HEK293 (cell line): ENCODE data around the gene ZSCAN12.
"Not testable (repeated sequence)": the region's sequence is repeated elsewhere in the genome, so short reads cannot be mapped to it uniquely, and the experiment has no call there.

Experiments used
- CTCF ChIA-PET: fragments of 350-600 bp; formaldehyde crosslinking; extraction: SDS; loops from one replicate; lab custom pipeline; 2021; ENCODE audit warnings: antibody characterized with exemption; lab: Yijun Ruan, JAX
- POLR2A ChIA-PET: fragments of 300-600 bp; formaldehyde crosslinking; extraction: SDS; loops from one replicate; lab custom pipeline; 2020; ENCODE audit warnings: antibody characterized with exemption, inconsistent platforms; lab: Yijun Ruan, JAX
- H3K27ac ChIP-seq: fragments of 200-500 bp; sonication (Bioruptor generic); 2 replicates; pipeline ENCODE4 v1.5.1; 2014; ENCODE audit warnings: low read depth, low read length, control low read depth, inconsistent platforms; ENCODE audit errors: extremely low read depth
- H3K36me3 ChIP-seq, 2 experiments: fragments of 200-500 bp in 1 of 2; sonication (Bioruptor generic) in 1 of 2; 1 replicate in 1 of 2; 2 replicates in 1 of 2; pipeline ENCODE4 v1.5.1; 2014 to 2017; ENCODE audit warnings: inconsistent platforms in 2 of 2, low read length in 2 of 2; ENCODE audit not compliant: control insufficient read depth in 2 of 2, insufficient read depth in 1 of 2
- H3K4me1 ChIP-seq: fragments of 200-500 bp; sonication (Bioruptor generic); 2 replicates; pipeline ENCODE4 v1.5.1; 2014; ENCODE audit warnings: mild to moderate bottlenecking, low read length, inconsistent platforms; ENCODE audit not compliant: control insufficient read depth, insufficient read depth
- H3K4me3 ChIP-seq: 2 replicates; pipeline ENCODE4 v1.5.1; 2011; ENCODE audit warnings: low read depth, mild to moderate bottlenecking, control low read depth, low read length, moderate library complexity
- H3K9me3 ChIP-seq: fragments of 200-500 bp; sonication (Bioruptor generic); 2 replicates; pipeline ENCODE4 v1.5.1; 2014; ENCODE audit warnings: low read depth, low read length, inconsistent platforms; ENCODE audit not compliant: control insufficient read depth, insufficient read depth
- FEZF1 ChIP-seq: fragments of 450-650 bp; formaldehyde crosslinking; IDR thresholded peaks from 2 replicates; pipeline ENCODE4 v1.5.1; 2016; ENCODE audit warnings: missing biosample characterization, missing genetic modification characterization
- OVOL3 ChIP-seq: fragments of 450-650 bp; formaldehyde crosslinking; IDR thresholded peaks from 2 replicates; pipeline ENCODE4 v1.5.1; 2016; ENCODE audit warnings: missing biosample characterization, missing genetic modification characterization
- ZBTB48 ChIP-seq: fragments of 450-650 bp; formaldehyde crosslinking; IDR thresholded peaks from 2 replicates; pipeline ENCODE4 v1.5.1; 2016; ENCODE audit warnings: missing biosample characterization, missing genetic modification characterization
- ZNF10 ChIP-seq: fragments of 450-650 bp; formaldehyde crosslinking; IDR thresholded peaks from 2 replicates; pipeline ENCODE4 v1.5.1; 2017; ENCODE audit warnings: missing biosample characterization, missing genetic modification characterization
- ZNF146 ChIP-seq: fragments of 450-650 bp; formaldehyde crosslinking; IDR thresholded peaks from 2 replicates; pipeline ENCODE4 v1.5.1; 2016; ENCODE audit warnings: missing biosample characterization, missing genetic modification characterization
- ZNF155 ChIP-seq: fragments of 450-650 bp; formaldehyde crosslinking; IDR thresholded peaks from 2 replicates; pipeline ENCODE4 v1.5.1; 2016; ENCODE audit warnings: missing biosample characterization, missing genetic modification characterization
- ZNF426 ChIP-seq: fragments of 450-650 bp; formaldehyde crosslinking; IDR thresholded peaks from 2 replicates; pipeline ENCODE4 v1.5.1; 2017; ENCODE audit warnings: missing biosample characterization, missing genetic modification characterization, mild to moderate bottlenecking, inconsistent platforms, moderate library complexity
- ZNF654 ChIP-seq: fragments of 450-650 bp; formaldehyde crosslinking; IDR thresholded peaks from 2 replicates; pipeline ENCODE4 v1.5.1; 2016; ENCODE audit warnings: low read depth, missing biosample characterization, missing genetic modification characterization
- TF ChIP-seq, protein P1 (sequence below): fragments of 450-650 bp; formaldehyde crosslinking; IDR thresholded peaks from 2 replicates; pipeline ENCODE4 v1.5.1; 2016; ENCODE audit warnings: missing biosample characterization, missing genetic modification characterization
- TF ChIP-seq, protein P2 (sequence below): fragments of 450-650 bp; formaldehyde crosslinking; IDR thresholded peaks from 2 replicates; pipeline ENCODE4 v1.5.1; 2016; ENCODE audit warnings: missing biosample characterization, missing genetic modification characterization
- TF ChIP-seq, protein P3 (sequence below): fragments of 450-650 bp; formaldehyde crosslinking; IDR thresholded peaks from 2 replicates; pipeline ENCODE4 v1.5.1; 2016; ENCODE audit warnings: missing biosample characterization, missing genetic modification characterization

ZSCAN12 gene

DNA sequence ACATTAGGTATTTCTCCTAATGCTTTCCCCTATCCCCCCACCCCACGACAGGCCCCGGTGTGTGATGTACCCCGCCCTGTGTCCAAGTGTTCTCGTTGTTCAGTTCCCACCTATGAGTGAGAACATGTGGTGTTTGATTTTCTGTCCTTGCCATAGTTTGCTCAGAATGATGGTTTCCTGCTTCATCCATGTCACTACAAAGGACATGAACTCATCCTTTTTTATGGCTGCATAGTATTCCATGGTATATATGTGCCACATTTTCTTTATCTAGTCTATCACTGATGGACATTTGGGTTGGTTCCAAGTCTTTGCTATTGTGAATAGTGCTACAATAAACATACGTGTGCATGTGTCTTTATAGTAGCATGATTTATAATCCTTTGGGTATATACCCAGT, 4.4 kb upstream of the ZSCAN12 start:
- TF ChIP-seq ZNF146 (tag by site-specific recombination) = peak; percentile 93
- TF ChIP-seq, protein P1, sequence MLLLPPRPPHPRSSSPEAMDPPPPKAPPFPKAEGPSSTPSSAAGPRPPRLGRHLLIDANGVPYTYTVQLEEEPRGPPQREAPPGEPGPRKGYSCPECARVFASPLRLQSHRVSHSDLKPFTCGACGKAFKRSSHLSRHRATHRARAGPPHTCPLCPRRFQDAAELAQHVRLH (tag by site-specific recombination) = peak; percentile 65
- H3K9me3 ChIP-seq, CTCF ChIA-PET, H3K36me3 ChIP-seq, H3K27ac ChIP-seq, POLR2A ChIA-PET, H3K4me1 ChIP-seq, H3K4me3 ChIP-seq: not testable (repeated sequence)

DNA sequence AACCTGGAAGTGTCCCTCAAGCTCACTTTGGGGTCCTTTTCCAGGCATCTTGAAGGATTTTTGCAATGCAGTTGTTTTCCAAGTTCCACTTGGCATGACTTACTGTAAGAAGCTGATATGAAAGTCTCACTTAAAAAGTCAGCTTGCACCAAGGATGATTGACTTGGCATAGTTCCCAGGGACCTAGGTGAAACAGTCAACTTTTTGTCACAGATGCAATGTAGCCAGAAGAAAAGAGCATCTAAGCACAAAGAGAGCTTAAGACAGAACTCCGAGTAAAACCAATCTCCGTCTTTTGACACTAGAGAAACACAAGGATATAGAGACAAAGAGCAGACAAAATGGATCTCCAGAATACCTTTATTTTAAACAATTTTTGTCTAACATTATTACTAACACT, 2.6 kb upstream of the ZSCAN12 start:
- peak; percentile 17; the same call in 1 of the 2 replicates for TF ChIP-seq FEZF1 (tag by site-specific recombination)
- TF ChIP-seq ZNF426 (tag by site-specific recombination) = no peak
- TF ChIP-seq ZBTB48 = peak; percentile 96
- no peak for TF ChIP-seq OVOL3
- TF ChIP-seq ZNF654 (tag by site-specific recombination) = no peak
- Histone ChIP-seq H3K27ac (no peak overlapping the region), H3K9me3 (no peaks in the 10 kb centered on the region), H3K4me3 (no peak overlapping the region), H3K36me3 (peaks cover 0 to 10% of the 10 kb centered on the region in 2 experiments; a peak in 1 of 3 replicates), H3K4me1 (0 out of 2 replicates have a peak, but pooled peaks cover 4% of the 10 kb centered on the region)
- ChIA-PET CTCF (interaction anchor here (0.5 to 0.7 kb wide), 5 partner anchors 8 to 457 kb away, joined by 3 to 4 read pairs (median 3); no protein-coding TSS in a partner anchor), POLR2A (interaction anchor here (0.7 to 0.9 kb wide), 2 partner anchors 261 to 278 kb away, joined by 3 read pairs; partner anchors contain the start of genes ZKSCAN8 and ZSCAN16)

DNA sequence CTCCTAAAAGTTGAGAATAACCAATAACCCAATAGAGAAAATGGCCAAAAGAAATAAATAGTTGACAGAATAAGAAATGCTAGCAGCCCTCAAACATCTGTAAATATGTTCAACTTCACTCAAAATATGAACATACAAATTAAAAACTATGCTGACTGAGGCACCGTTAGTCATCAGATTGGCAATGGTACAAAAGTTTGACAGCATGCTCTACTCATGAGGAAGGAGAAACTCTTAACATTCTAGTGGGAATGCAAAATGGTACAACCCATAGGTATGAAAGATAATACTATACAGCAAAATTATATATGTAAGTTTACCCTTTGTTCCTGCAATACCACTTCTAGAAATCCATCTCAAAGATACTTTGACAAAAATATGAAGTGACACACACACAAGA, 1.6 kb upstream of the ZSCAN12 start:
- no peaks in the 10 kb centered on the region for H3K9me3 ChIP-seq
- H3K36me3 ChIP-seq = peaks cover 6 to 20% of the 10 kb centered on the region in 2 experiments; a peak in 2 of 3 replicates
- no peak overlapping the region for H3K27ac ChIP-seq
- H3K4me1 ChIP-seq = 0 out of 2 replicates have a peak, but pooled peaks cover 4% of the 10 kb centered on the region
- TF ChIP-seq ZNF155 = no peak
- TF ChIP-seq, protein P2, sequence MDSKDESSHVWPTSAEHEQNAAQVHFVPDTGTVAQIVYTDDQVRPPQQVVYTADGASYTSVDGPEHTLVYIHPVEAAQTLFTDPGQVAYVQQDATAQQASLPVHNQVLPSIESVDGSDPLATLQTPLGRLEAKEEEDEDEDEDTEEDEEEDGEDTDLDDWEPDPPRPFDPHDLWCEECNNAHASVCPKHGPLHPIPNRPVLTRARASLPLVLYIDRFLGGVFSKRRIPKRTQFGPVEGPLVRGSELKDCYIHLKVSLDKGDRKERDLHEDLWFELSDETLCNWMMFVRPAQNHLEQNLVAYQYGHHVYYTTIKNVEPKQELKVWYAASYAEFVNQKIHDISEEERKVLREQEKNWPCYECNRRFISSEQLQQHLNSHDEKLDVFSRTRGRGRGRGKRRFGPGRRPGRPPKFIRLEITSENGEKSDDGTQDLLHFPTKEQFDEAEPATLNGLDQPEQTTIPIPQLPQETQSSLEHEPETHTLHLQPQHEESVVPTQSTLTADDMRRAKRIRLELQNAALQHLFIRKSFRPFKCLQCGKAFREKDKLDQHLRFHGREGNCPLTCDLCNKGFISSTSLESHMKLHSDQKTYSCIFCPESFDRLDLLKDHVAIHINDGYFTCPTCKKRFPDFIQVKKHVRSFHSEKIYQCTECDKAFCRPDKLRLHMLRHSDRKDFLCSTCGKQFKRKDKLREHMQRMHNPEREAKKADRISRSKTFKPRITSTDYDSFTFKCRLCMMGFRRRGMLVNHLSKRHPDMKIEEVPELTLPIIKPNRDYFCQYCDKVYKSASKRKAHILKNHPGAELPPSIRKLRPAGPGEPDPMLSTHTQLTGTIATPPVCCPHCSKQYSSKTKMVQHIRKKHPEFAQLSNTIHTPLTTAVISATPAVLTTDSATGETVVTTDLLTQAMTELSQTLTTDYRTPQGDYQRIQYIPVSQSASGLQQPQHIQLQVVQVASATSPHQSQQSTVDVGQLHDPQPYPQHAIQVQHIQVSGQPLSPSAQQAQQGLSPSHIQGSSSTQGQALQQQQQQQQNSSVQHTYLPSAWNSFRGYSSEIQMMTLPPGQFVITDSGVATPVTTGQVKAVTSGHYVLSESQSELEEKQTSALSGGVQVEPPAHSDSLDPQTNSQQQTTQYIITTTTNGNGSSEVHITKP (tag by site-specific recombination) = peak; percentile 65
- no peak overlapping the region for H3K4me3 ChIP-seq
- CTCF ChIA-PET = no interaction called here
- POLR2A ChIA-PET = no interaction called here

DNA sequence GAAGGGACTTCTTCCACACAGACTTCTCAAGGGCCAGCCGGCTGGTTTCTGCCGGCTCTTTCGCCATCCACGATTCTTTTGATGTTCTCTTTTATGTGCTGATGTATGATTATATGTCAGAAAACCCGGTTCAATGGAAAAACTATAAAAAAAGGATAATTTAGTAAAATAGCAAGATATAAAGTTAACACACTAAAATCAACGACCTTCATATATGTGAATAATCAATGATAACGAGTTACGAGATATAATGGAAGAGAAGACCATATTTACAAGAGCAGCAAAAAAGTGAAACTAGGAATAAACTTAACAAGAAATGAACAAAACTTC, 540 bp upstream of the ZSCAN12 start:
- CTCF ChIA-PET = interaction anchor here (0.7 kb wide), 1 partner anchor 19 kb away, joined by 4 read pairs; no protein-coding TSS in a partner anchor
- H3K27ac ChIP-seq = peak overlapping the region; percentile 75
- 0 out of 2 replicates have a peak, but pooled peaks have one; percentile 4 for TF ChIP-seq ZNF10
- TF ChIP-seq, protein P3, sequence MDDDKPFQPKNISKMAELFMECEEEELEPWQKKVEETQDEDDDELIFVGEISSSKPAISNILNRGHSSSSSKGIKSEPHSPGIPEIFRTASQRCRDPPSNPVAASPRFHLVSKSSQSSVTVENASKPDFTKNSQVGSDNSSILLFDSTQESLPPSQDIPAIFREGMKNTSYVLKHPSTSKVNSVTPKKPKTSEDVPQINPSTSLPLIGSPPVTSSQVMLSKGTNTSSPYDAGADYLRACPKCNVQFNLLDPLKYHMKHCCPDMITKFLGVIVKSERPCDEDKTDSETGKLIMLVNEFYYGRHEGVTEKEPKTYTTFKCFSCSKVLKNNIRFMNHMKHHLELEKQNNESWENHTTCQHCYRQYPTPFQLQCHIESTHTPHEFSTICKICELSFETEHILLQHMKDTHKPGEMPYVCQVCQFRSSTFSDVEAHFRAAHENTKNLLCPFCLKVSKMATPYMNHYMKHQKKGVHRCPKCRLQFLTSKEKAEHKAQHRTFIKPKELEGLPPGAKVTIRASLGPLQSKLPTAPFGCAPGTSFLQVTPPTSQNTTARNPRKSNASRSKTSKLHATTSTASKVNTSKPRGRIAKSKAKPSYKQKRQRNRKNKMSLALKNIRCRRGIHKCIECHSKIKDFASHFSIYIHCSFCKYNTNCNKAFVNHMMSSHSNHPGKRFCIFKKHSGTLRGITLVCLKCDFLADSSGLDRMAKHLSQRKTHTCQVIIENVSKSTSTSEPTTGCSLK (tag by site-specific recombination) = no peak
- peaks cover 14 to 31% of the 10 kb centered on the region in 2 experiments; a peak in 2 of 3 replicates for H3K36me3 ChIP-seq
- H3K4me1 ChIP-seq = 0 out of 2 replicates have a peak, but pooled peaks cover 4% of the 10 kb centered on the region
- peak overlapping the region; percentile 72 for H3K4me3 ChIP-seq
- POLR2A ChIA-PET = no interaction called here
- H3K9me3 ChIP-seq = no peaks in the 10 kb centered on the region
